Measurements from ENCODE around the gene CRYBA2.

GRCh38 chr2:218990052-218990451 lies 3.2 kb downstream of the CRYBA2 start:
- TF ChIP-seq, protein P1, sequence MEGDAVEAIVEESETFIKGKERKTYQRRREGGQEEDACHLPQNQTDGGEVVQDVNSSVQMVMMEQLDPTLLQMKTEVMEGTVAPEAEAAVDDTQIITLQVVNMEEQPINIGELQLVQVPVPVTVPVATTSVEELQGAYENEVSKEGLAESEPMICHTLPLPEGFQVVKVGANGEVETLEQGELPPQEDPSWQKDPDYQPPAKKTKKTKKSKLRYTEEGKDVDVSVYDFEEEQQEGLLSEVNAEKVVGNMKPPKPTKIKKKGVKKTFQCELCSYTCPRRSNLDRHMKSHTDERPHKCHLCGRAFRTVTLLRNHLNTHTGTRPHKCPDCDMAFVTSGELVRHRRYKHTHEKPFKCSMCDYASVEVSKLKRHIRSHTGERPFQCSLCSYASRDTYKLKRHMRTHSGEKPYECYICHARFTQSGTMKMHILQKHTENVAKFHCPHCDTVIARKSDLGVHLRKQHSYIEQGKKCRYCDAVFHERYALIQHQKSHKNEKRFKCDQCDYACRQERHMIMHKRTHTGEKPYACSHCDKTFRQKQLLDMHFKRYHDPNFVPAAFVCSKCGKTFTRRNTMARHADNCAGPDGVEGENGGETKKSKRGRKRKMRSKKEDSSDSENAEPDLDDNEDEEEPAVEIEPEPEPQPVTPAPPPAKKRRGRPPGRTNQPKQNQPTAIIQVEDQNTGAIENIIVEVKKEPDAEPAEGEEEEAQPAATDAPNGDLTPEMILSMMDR (IDR thresholded peaks at IDR 0.05), result no peak
- TF ChIP-seq ZFX (IDR thresholded peaks at IDR 0.05; ENCODE audit: borderline replicate concordance), result no peak

Measured in 22Rv1 (cell line).